Umbilical cord (tissue), 2 donors: ENCODE data around the gene F8A1. TPM values are rescaled to one million over a fixed set of nuclear protein-coding genes. Genes with fewer than 3 reads are reported as not detected.
A peak's percentile ranks its signal among the peaks of the same experiment; 100 is the strongest.
"Not testable (repeated sequence)": the region's sequence is repeated elsewhere in the genome, so short reads cannot be mapped to it uniquely, and the experiment has no call there.

ENCODE experiments used
- DNase-seq: peaks from one replicate; pipeline ENCODE4 v3.0.0-alpha.2; 2015; ENCODE audit warnings: low spot score
- total RNA-seq: library from RNA; depleted of rRNA; stranded (reverse); fragments of >200 nt; gene quantifications from one replicate; pipeline ENCODE4 v1.2.3, GENCODE V29; 2014; ENCODE audit warnings: low replicate concordance; ENCODE audit not compliant: insufficient read depth

F8A1 gene
- total RNA-seq: 0.96 TPM

- not testable (repeated sequence) for DNase-seq
These were observed at the start of gene F8A1 for GRCh38 chrX:154886069-154886788. F8A1 (plus strand) TSS chrX:154886355; CDS start chrX:154886375, 20 bp downstream.

GRCh38 chrX:154840856-154841255, 45.3 kb upstream of the F8A1 start:
- DNase-seq: peak; percentile 7

GRCh38 chrX:154850957-154851611, 35.1 kb upstream of the F8A1 start:
- no peak for DNase-seq

GRCh38 chrX:154855256-154855655, 30.9 kb upstream of the F8A1 start:
- no peak for DNase-seq

GRCh38 chrX:154868522-154868921, 17.6 kb upstream of the F8A1 start:
- DNase-seq: not testable (repeated sequence)

GRCh38 chrX:154873329-154873728, 12.8 kb upstream of the F8A1 start:
- no peak for DNase-seq

GRCh38 chrX:154884069-154884468, 2.1 kb upstream of the F8A1 start:
- DNase-seq: not testable (repeated sequence)

- not testable (repeated sequence) for DNase-seq
These were observed 1.1 kb upstream of the F8A1 start for GRCh38 chrX:154885057-154885456.

GRCh38 chrX:154885549-154885948, 606 bp upstream of the F8A1 start:
- not testable (repeated sequence) for DNase-seq

GRCh38 chrX:154886789-154887221, 650 bp downstream of the F8A1 start:
- DNase-seq: not testable (repeated sequence)

GRCh38 chrX:154890990-154891639, 5.0 kb downstream of the F8A1 start:
- DNase-seq: no peak

- no peak for DNase-seq
These were observed 6.1 kb downstream of the F8A1 start for GRCh38 chrX:154892296-154892695.

GRCh38 chrX:154900323-154900722, 14.2 kb downstream of the F8A1 start:
- no peak for DNase-seq

GRCh38 chrX:154902408-154902807, 16.3 kb downstream of the F8A1 start:
- DNase-seq: no peak

GRCh38 chrX:154908821-154909220, 22.7 kb downstream of the F8A1 start:
- DNase-seq: no peak

GRCh38 chrX:154910048-154910447, 23.9 kb downstream of the F8A1 start:
- DNase-seq: not testable (repeated sequence)

- not testable (repeated sequence) for DNase-seq
These were observed 24.4 kb downstream of the F8A1 start for GRCh38 chrX:154910528-154910927.

GRCh38 chrX:154914052-154914451, 27.9 kb downstream of the F8A1 start:
- DNase-seq: no peak

GRCh38 chrX:154918060-154918483, 31.9 kb downstream of the F8A1 start:
- peak; percentile 79 for DNase-seq

- not testable (repeated sequence) for DNase-seq
These were observed 38.6 kb downstream of the F8A1 start for GRCh38 chrX:154924771-154925170.
